ENCODE measurements around the gene SPATA31A3.
"Not testable (repeated sequence)": the region's sequence is repeated elsewhere in the genome, so short reads cannot be mapped to it uniquely, and the experiment has no call there.

The SPATA31A3 gene

DNA sequence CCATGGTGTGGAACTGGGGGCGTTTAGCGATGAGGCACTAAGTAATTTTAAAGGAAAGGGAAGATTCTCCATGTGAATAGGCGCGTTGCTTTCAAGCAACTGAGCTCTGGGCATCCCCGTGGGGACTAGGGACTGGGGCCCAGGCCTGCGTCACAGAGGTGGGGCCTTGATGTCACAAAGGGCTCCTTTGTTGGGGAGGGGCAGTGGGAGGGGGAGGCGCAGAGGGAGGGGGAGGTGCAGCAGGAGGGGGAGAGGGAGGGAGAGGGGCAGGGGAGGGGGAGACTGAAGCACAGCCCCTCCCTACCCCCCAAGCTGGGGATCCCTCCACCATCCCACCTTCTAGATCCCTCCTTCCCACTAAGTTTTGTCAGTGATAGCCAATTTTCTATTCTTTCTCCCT lies at the start of gene SPATA31A3:
Gene SPATA31A3 (minus strand): TSS at position 101 of the 400 bp plus-strand sequence. CDS start 29 bp downstream, at position 72.
- not testable (repeated sequence) for DNase-seq

DNA sequence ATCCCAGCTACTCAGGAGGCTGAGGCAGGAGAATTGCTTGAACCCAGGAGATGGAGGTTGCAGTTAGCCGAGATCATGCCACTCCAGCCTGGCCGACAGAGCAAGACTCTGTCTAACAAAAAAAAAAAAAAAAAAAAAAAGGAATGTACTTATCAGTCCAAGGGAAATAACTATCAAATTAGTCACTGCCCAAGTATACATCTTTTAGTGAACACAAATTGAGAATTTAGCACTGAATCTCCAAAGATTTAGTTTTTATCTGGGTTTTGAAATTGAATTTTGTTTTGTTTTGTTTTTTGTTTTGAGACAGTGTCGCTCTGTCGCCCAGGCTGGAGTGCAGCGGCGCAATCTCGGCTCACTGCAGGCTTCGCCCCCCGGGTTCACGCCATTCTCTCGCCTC lies 39.8 kb downstream of the SPATA31A3 start:
- DNase-seq, result not testable (repeated sequence)

DNA sequence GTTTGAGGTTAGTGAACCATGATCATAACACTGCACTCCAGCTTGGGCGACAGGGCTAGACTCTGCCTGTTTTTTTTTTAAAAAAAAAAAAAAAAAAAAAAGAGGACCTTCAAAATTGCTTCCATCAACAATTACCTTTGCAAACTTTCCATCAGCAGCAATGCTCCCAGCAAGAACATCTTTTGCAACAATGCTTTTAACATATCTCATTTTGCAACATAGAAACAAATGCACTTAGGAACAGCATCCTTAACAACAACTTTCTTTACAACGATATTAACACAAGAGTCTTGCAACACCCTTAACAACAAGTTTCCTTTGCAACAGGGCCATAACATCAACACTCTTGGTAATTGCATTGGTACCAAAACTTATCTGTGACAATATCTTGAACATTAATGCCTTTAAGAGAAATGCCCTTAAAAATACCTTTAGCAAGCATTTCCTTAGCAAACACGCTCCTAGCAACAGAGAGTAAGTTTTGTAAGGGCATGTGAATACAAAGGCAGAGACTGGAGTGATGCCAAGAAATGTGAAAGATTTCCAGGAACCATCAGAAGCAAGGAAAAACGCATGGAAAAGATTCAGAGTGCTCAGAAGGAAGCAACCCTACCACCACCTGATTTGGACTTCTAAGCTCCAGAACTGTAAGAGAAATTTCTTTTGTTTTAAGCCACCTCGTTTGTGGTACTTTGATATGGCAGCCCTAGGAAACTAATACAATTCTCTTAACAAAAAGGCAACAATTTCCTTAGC lies 49.8 kb downstream of the SPATA31A3 start:
- DNase-seq, result not testable (repeated sequence)

DNA sequence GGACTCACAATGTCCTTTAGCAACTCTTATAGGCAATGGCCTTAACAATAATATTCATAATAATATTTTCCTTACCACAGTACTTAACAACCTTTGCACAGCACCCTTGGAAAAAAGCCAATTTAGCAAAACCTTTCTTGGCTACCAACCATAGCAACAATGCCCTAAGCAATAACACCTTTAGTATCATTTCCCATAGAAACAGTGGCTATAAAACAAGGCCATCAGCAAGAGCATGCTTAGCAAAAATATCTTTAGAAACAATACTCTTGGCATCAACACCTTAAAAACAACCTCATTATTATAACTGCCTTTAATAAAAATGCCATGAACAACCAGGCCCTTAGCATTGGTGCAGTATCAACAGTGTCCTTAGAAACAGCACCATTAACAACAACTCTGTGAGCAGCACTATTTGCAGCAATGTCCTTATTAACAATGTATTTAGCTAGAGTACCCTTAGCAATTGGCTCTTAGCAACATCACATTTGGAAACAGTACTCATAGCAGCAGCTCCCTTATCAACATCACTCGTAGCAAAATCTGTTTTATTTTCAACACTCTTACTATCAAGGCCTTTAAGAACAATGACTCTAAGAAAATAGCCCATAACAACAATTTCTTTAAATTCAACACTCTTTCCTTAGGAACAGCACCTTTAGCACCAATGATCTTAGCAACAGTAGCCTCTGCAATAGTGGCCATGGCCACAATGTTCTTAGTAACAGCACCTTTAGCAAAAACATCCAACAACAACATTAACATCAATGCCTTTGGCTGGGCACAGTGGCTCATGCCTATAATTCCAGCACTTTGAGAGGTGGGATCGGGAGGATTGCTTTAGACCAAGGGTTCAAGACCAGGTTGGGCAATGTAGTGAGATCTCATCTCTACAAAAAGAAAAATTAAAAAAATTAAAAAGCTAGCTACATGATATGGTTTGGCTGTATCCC lies 52.2 kb downstream of the SPATA31A3 start:
- not testable (repeated sequence) for DNase-seq

DNA sequence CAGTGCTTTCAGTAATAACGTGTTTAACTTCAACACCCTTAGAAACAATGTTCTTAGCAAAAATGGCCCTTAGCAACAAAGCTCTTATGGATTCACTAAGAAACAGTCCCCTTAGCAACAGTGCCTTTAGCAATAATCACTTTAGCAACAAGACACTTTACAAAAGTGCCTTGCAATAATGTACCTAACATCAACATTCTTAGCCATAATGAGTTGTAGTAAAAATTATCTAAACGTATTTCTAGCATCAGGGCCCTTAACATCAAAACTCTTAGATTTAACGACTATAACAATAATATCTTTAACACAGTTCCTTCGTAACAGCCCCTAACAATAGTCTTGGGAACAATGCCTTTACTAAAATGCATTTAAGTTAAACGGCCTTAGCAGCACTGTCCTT lies 54.0 kb downstream of the SPATA31A3 start:
- DNase-seq, result not testable (repeated sequence)

DNA sequence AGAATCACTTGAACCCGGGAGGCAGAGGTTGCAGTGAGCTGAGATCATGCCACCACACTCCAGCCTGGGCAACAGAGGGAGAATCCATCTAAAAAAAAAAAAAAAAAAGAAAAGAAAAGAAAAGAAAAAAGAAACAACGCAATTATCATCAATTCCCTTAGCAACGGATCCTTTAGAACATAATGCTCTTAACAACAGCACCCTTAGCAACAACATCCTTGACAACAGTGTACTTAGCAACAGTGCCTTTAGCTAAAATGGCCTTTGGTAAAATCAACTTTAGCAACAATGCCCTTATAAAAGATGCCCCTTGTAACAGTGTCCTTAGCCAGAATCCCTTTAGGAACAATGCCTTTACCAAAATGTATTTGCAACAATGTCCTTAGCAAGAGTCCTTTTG lies 54.7 kb downstream of the SPATA31A3 start:
- DNase-seq, result not testable (repeated sequence)
